Ishikawa (cell line): ENCODE data around the gene KIRREL3.

Experiments
- CEBPB ChIP-seq: IDR thresholded peaks from 2 replicates; pipeline ENCODE4 v1.6.1; 2012
- CREB1 ChIP-seq: IDR thresholded peaks from 2 replicates; pipeline ENCODE4 v1.6.1; 2012; ENCODE audit warnings: low read depth
- EGR1 ChIP-seq: IDR thresholded peaks from 2 replicates; pipeline ENCODE4 v1.6.1; 2012
- EP300 ChIP-seq: IDR thresholded peaks from 2 replicates; pipeline ENCODE4 v1.6.1; 2012; ENCODE audit warnings: borderline replicate concordance
- FOXM1 ChIP-seq: IDR thresholded peaks from 2 replicates; pipeline ENCODE4 v1.6.1; 2012; ENCODE audit warnings: low read depth, borderline replicate concordance
- MAX ChIP-seq: IDR thresholded peaks from 2 replicates; pipeline ENCODE4 v1.6.1; 2012
- NFIC ChIP-seq: IDR thresholded peaks from 2 replicates; pipeline ENCODE4 v1.6.1; 2012
- RAD21 ChIP-seq: IDR thresholded peaks from 2 replicates; pipeline ENCODE4 v1.6.1; 2012; ENCODE audit warnings: low read depth
- REST ChIP-seq: IDR thresholded peaks from 2 replicates; pipeline ENCODE4 v1.6.1; 2012; ENCODE audit warnings: low read depth, mild to moderate bottlenecking
- TAF1 ChIP-seq: IDR thresholded peaks from 2 replicates; pipeline ENCODE4 v1.6.1; 2012; ENCODE audit warnings: low read depth, mild to moderate bottlenecking
- TCF12 ChIP-seq: IDR thresholded peaks from 2 replicates; pipeline ENCODE4 v1.6.1; 2012; ENCODE audit warnings: low read depth
- TEAD4 ChIP-seq: IDR thresholded peaks from 2 replicates; pipeline ENCODE4 v1.6.1; 2012
- USF1 ChIP-seq: IDR thresholded peaks from 2 replicates; pipeline ENCODE4 v1.6.1; 2012
- YY1 ChIP-seq: IDR thresholded peaks from 2 replicates; pipeline ENCODE4 v1.6.1; 2012; ENCODE audit warnings: low read depth
- ZBTB7A ChIP-seq: IDR thresholded peaks from 2 replicates; pipeline ENCODE4 v1.6.1; 2012; ENCODE audit warnings: low read depth

KIRREL3 gene

GRCh38 chr11:126476977-126477376 is 523.6 kb downstream of the KIRREL3 start:
- TF ChIP-seq CEBPB (no peak), TCF12 (no peak)

GRCh38 chr11:126476266-126476924 is 524.2 kb downstream of the KIRREL3 start:
- TF ChIP-seq RAD21, result no peak

GRCh38 chr11:126475014-126475991 is 525.3 kb downstream of the KIRREL3 start:
- TF ChIP-seq TEAD4 (no peak), YY1 (no peak), RAD21 (no peak), NFIC (no peak), TAF1 (no peak), CREB1 (no peak), TCF12 (no peak), EGR1 (no peak), ZBTB7A (no peak), MAX (no peak), CEBPB (no peak), USF1 (no peak), REST (no peak), EP300 (no peak), FOXM1 (no peak)

- TF ChIP-seq NFIC (no peak), FOXM1 (no peak), YY1 (no peak), EP300 (no peak), MAX (no peak), CEBPB (no peak)
Observed at GRCh38 chr11:126474220-126474619, 526.4 kb downstream of the KIRREL3 start.

GRCh38 chr11:126473269-126473668 is 527.3 kb downstream of the KIRREL3 start:
- no peak for TF ChIP-seq CEBPB
- TF ChIP-seq TCF12, result no peak
- no peak for TF ChIP-seq NFIC
- no peak for TF ChIP-seq TEAD4
- no peak for TF ChIP-seq REST
- no peak for TF ChIP-seq ZBTB7A
- TF ChIP-seq TAF1, result no peak
- TF ChIP-seq CREB1, result no peak
- no peak for TF ChIP-seq EGR1
- no peak for TF ChIP-seq EP300
- TF ChIP-seq USF1, result no peak
- no peak for TF ChIP-seq MAX

GRCh38 chr11:126469311-126469710 is 531.3 kb downstream of the KIRREL3 start:
- TF ChIP-seq MAX, result no peak
- no peak for TF ChIP-seq TCF12
- TF ChIP-seq USF1, result no peak
- TF ChIP-seq EGR1, result no peak
- TF ChIP-seq RAD21, result no peak
- TF ChIP-seq CEBPB, result no peak
- no peak for TF ChIP-seq TAF1
- TF ChIP-seq TEAD4, result no peak
